HS-27A (cell line): ENCODE data around the gene PMEPA1.

ENCODE experiments used
- DNase-seq: peaks from one replicate; pipeline ENCODE4 v3.0.0-alpha.2; 2012; ENCODE audit warnings: low read depth, missing footprints

The PMEPA1 gene

GRCh38 chr20:57660922-57661745, 48.7 kb downstream of the PMEPA1 start:
- no peak for DNase-seq

- DNase-seq, result no peak
These were observed 49.5 kb downstream of the PMEPA1 start for GRCh38 chr20:57660181-57660921.

- DNase-seq, result no peak
These were observed 50.2 kb downstream of the PMEPA1 start for GRCh38 chr20:57659517-57660180.

- no peak for DNase-seq
These were observed 50.8 kb downstream of the PMEPA1 start for GRCh38 chr20:57658833-57659516.

- DNase-seq, result no peak
These were observed 51.4 kb downstream of the PMEPA1 start for GRCh38 chr20:57658447-57658832.

GRCh38 chr20:57657535-57658446, 52.0 kb downstream of the PMEPA1 start:
- DNase-seq, result no peak

GRCh38 chr20:57656821-57657534, 52.8 kb downstream of the PMEPA1 start:
- no peak for DNase-seq

- DNase-seq, result no peak
These were observed 53.5 kb downstream of the PMEPA1 start for GRCh38 chr20:57656252-57656820.

GRCh38 chr20:57655809-57656155, 54.0 kb downstream of the PMEPA1 start:
- DNase-seq, result no peak

GRCh38 chr20:57654998-57655808, 54.6 kb downstream of the PMEPA1 start:
- DNase-seq, result no peak

- DNase-seq, result peak; percentile 11
These were observed 55.3 kb downstream of the PMEPA1 start for GRCh38 chr20:57654363-57654997.

GRCh38 chr20:57653910-57654309, 55.9 kb downstream of the PMEPA1 start:
- DNase-seq, result no peak

- DNase-seq, result no peak
These were observed 56.3 kb downstream of the PMEPA1 start for GRCh38 chr20:57653546-57653900.

GRCh38 chr20:57652606-57653545, 56.9 kb downstream of the PMEPA1 start:
- no peak for DNase-seq

GRCh38 chr20:57651881-57652605, 57.8 kb downstream of the PMEPA1 start:
- no peak for DNase-seq

GRCh38 chr20:57650756-57651483, 58.9 kb downstream of the PMEPA1 start:
- DNase-seq, result no peak
